Mesendoderm (in vitro differentiated cells): Measurements from ENCODE around the gene ASNSD1.

Experiments used
- DNase-seq: peaks from one replicate; pipeline ENCODE4 v3.0.0; 2013
- H2AK5ac ChIP-seq: 2 replicates; pipeline ENCODE4 v1.6.1; 2013; ENCODE audit warnings: low read length, inconsistent platforms
- H2BK120ac ChIP-seq: 2 replicates; pipeline ENCODE4 v1.6.1; 2013; ENCODE audit warnings: low read depth, mild to moderate bottlenecking, low read length, moderate library complexity, mixed read lengths
- H2BK15ac ChIP-seq: replicated peaks from 2 replicates; pipeline ENCODE4 v1.6.1; 2013; ENCODE audit warnings: low read depth, mild to moderate bottlenecking, moderate library complexity
- H2BK5ac ChIP-seq: 2 replicates; pipeline ENCODE4 v1.6.1; 2013; ENCODE audit warnings: low read length, inconsistent platforms
- H3K18ac ChIP-seq: 2 replicates; pipeline ENCODE4 v1.6.1; 2013; ENCODE audit warnings: mild to moderate bottlenecking, low read length, mixed read lengths
- H3K23ac ChIP-seq: one replicate; pipeline ENCODE4 v1.6.1; 2013; ENCODE audit warnings: low read length
- H3K27ac ChIP-seq: 2 replicates; pipeline ENCODE4 v1.5.1; 2013; ENCODE audit warnings: low read depth, mild to moderate bottlenecking, inconsistent platforms, low read length, moderate library complexity
- H3K27me3 ChIP-seq: 2 replicates; pipeline ENCODE4 v1.6.1; 2013; ENCODE audit warnings: low read length, control low read depth, mild to moderate bottlenecking, inconsistent platforms; ENCODE audit not compliant: insufficient read depth, poor library complexity
- H3K36me3 ChIP-seq: 2 replicates; pipeline ENCODE4 v1.6.1; 2013; ENCODE audit warnings: low read length, inconsistent platforms; ENCODE audit not compliant: control insufficient read depth, insufficient read depth
- H3K4ac ChIP-seq: one replicate; pipeline ENCODE4 v1.6.1; 2013; ENCODE audit warnings: low read depth, mild to moderate bottlenecking, low read length, moderate library complexity
- H3K4me1 ChIP-seq: 2 replicates; pipeline ENCODE4 v1.6.1; 2013; ENCODE audit warnings: low read depth, low read length, inconsistent platforms; ENCODE audit not compliant: control insufficient read depth
- H3K4me2 ChIP-seq: 2 replicates; pipeline ENCODE4 v1.6.1; 2013; ENCODE audit warnings: low read length
- H3K4me3 ChIP-seq: 2 replicates; pipeline ENCODE4 v1.5.1; 2013; ENCODE audit warnings: mild to moderate bottlenecking, low read length
- H3K56ac ChIP-seq: one replicate; pipeline ENCODE4 v1.6.1; 2013; ENCODE audit warnings: low read length
- H3K79me1 ChIP-seq: 2 replicates; pipeline ENCODE4 v1.6.1; 2013; ENCODE audit warnings: low read length, inconsistent platforms
- H3K79me2 ChIP-seq: 2 replicates; pipeline ENCODE4 v1.6.1; 2013; ENCODE audit warnings: mild to moderate bottlenecking, low read length; ENCODE audit not compliant: control insufficient read depth, insufficient read depth
- H3K9ac ChIP-seq: 2 replicates; pipeline ENCODE4 v1.6.1; 2013; ENCODE audit warnings: low read length, inconsistent platforms
- H4K5ac ChIP-seq: one replicate; pipeline ENCODE4 v1.6.1; 2013; ENCODE audit warnings: low read length
- H4K8ac ChIP-seq: one replicate; pipeline ENCODE4 v1.6.1; 2013; ENCODE audit warnings: low read depth, mild to moderate bottlenecking, control low read depth, low read length, moderate library complexity
- WGBS: extraction: QIAGEN DNeasy Blood & Tissue Kit; methylation state at CpG from one replicate; pipeline ENCODE4 v1.1.7; 2013; ENCODE audit warnings: low lambda C conversion rate, missing lambda C conversion rate; ENCODE audit not compliant: insufficient coverage; ENCODE audit errors: extremely low coverage; 5-methylcytosine and 5-hydroxymethylcytosine counted together

ASNSD1 gene

DNA sequence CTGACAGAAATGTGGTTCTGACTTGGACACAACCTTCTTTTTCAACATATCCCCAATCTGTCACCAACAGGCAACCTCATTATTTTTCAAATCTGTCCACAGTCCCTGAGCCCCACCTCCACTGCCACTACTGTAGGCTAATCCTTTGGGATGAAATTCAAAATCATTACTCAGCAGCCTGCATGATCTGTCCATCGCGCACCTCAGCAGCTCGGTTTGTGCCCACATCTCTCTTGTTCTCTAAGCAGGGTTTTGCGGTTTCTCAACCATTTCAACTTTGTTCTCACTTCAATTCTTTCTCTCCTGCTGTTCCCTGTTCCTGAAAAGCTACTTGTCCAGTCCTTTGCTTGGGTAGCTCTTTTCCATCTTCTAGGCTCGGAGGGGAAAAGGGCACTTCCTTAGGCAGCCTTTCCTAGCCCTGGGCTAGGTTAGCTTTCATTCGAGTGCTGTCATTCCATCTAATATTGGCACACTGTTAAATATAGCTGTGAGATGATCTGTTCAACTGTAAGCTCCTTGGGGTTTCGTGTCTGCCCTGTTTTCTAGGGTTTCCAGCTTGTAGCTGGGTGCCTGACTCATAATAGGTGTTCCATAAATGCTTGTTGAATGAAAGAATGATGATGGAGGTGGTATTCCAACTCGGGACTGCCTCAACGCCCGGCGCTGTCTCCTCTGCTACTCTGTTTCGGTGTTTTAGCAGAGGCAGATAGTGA is 12.6 kb downstream of the ASNSD1 start:
- Histone ChIP-seq H3K79me1 (no peaks in the 10 kb centered on the region), H3K4me2 (peak overlapping the region; percentile 53), H2BK120ac (no peak overlapping the region), H3K36me3 (no peaks in the 10 kb centered on the region), H2BK5ac (no peak overlapping the region), H3K4me3 (no peak overlapping the region), H3K27ac (no peak overlapping the region), H3K56ac (peak overlapping the region; percentile 40), H3K27me3 (no peaks in the 10 kb centered on the region), H3K4me1 (no peaks in the 10 kb centered on the region), H2BK15ac (no peak overlapping the region), H3K79me2 (no peaks in the 10 kb centered on the region), H2AK5ac (no peak overlapping the region), H3K4ac (no peak overlapping the region), H3K18ac (no peak overlapping the region), H4K5ac (no peak overlapping the region), H3K9ac (peak overlapping the region; percentile 51), H4K8ac (no peak overlapping the region), H3K23ac (no peak overlapping the region)
- no CpG with 5 or more reads among the region's 12 CpGs for WGBS
- peak; percentile 10 for DNase-seq

DNA sequence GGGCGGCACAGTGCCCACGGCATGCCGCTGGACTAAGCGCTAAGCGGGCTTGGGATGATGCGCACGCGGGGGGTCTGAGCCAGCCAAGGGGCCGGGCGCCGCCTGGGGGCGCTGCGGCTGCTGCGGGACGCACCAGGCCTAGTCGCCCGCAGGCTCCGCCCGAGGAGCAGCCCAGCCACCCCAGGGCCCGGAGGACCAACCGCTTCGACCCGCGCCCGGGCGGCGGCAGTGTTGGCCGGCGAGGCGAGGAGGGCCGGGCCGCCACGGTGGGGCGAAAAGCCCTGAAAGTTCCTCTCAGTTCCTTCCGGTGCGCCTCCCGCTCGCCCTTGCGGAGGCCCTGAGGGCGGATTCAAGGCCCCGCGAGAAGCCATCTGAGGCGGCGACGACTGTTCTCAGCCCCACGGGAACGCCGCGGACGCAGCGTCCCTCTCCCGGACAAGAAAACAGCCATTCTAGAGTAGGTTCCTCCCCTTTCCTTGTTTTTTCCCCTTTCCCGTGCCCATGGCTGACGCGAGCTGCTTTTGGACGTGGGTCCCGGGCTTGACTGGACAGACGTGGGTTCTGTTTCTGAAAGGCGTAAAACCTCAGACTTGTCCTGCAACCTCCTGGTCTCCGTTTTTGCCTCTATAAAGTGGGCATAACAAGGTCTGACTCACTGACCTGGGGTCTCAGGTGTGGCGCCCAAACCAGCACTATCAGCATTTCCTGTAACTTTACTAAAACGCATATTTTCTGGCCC is 13.3 kb downstream of the ASNSD1 start, which contains the start of gene ANKAR:
TSS of gene ANKAR (plus strand) at position 297 of the 739 bp plus-strand sequence. CDS start 1,821 bp downstream, outside the sequence.
- H3K9ac ChIP-seq: peak within 1 kb of the TSS; percentile 92
- H3K23ac ChIP-seq: no peak within 1 kb of the TSS
- DNase-seq: peak; percentile 94
- no peak within 1 kb of the TSS for H2BK15ac ChIP-seq
- no peaks in the 10 kb centered on the region for H3K79me2 ChIP-seq
- H2BK5ac ChIP-seq: peak within 1 kb of the TSS; percentile 47
- H3K27ac ChIP-seq: peak within 1 kb of the TSS; percentile 62
- no peaks in the 10 kb centered on the region for H3K4me1 ChIP-seq
- no peak within 1 kb of the TSS for H4K5ac ChIP-seq
- H3K79me1 ChIP-seq: no peaks in the 10 kb centered on the region
- H2AK5ac ChIP-seq: no peak within 1 kb of the TSS
- WGBS: no CpG with 5 or more reads among the region's 62 CpGs
- no peak within 1 kb of the TSS for H2BK120ac ChIP-seq
- H3K36me3 ChIP-seq: no peaks in the 10 kb centered on the region
- H3K27me3 ChIP-seq: no peaks in the 10 kb centered on the region
- no peak within 1 kb of the TSS for H4K8ac ChIP-seq
- peak within 1 kb of the TSS; percentile 43 for H3K4ac ChIP-seq
- H3K18ac ChIP-seq: peak within 1 kb of the TSS; percentile 68
- peak within 1 kb of the TSS; percentile 96 for H3K56ac ChIP-seq
- H3K4me2 ChIP-seq: peak within 1 kb of the TSS; percentile 91
- H3K4me3 ChIP-seq: peak within 1 kb of the TSS; percentile 59

DNA sequence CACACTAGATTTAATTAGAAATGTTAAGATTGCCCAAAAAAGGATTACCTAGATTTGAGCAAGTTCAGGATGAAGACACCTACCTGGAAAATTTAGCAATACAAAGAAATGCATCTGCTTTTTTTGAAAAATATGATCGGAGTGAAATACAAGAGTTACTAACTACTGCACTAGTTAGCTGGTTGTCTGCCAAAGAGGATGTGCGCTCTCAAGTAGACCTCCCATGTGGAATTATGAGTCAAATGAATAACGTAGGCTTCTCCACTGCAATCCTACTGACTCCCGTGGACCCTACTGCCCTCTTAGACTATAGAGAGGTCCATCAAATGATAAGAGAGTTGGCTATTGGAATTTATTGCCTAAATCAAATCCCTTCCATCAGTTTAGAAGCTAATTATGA is 15.2 kb downstream of the ASNSD1 start:
- Histone ChIP-seq H4K8ac (no peak overlapping the region), H4K5ac (no peak overlapping the region), H3K79me2 (no peaks in the 10 kb centered on the region), H3K18ac (no peak overlapping the region), H3K9ac (no peak overlapping the region), H2BK120ac (no peak overlapping the region), H3K27me3 (no peaks in the 10 kb centered on the region), H3K23ac (no peak overlapping the region), H3K79me1 (no peaks in the 10 kb centered on the region), H2BK5ac (no peak overlapping the region), H2BK15ac (no peak overlapping the region), H3K27ac (no peak overlapping the region), H3K4me1 (no peaks in the 10 kb centered on the region), H3K36me3 (no peaks in the 10 kb centered on the region), H2AK5ac (no peak overlapping the region), H3K4me3 (no peak overlapping the region), H3K4me2 (no peak overlapping the region), H3K56ac (no peak overlapping the region), H3K4ac (no peak overlapping the region)
- no peak for DNase-seq
- no CpG with 5 or more reads among the region's 4 CpGs for WGBS

DNA sequence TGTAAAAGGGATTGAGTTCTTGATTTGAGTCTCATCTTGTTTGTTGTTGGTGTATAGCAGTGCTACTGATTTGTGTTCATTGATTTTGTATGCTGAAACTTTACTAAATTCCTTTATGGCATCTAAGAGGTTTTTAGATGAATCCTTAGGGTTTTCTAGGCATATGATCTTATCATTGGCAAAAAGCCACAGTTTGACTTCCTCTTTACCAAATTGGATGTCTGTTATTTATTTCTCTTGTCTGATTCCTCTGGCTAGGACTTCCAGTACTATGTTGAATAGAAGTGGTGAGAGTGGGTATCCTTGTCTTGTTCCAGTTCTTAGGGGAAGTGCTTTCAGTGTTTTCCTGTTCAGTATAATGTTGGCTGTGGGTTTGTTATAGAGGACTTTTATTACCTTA is 18.0 kb downstream of the ASNSD1 start:
- no peaks in the 10 kb centered on the region for H3K79me2 ChIP-seq
- no peak overlapping the region for H3K18ac ChIP-seq
- no peak overlapping the region for H4K5ac ChIP-seq
- H3K9ac ChIP-seq: no peak overlapping the region
- H4K8ac ChIP-seq: no peak overlapping the region
- H3K56ac ChIP-seq: no peak overlapping the region
- no peaks in the 10 kb centered on the region for H3K27me3 ChIP-seq
- no peak overlapping the region for H2BK15ac ChIP-seq
- H3K79me1 ChIP-seq: no peaks in the 10 kb centered on the region
- H3K27ac ChIP-seq: no peak overlapping the region
- H3K4me1 ChIP-seq: no peaks in the 10 kb centered on the region
- no peak overlapping the region for H3K23ac ChIP-seq
- H3K36me3 ChIP-seq: no peaks in the 10 kb centered on the region
- H3K4me3 ChIP-seq: no peak overlapping the region
- DNase-seq: no peak
- H2AK5ac ChIP-seq: no peak overlapping the region
- H3K4ac ChIP-seq: no peak overlapping the region
- no peak overlapping the region for H2BK5ac ChIP-seq
- no peak overlapping the region for H2BK120ac ChIP-seq
- no peak overlapping the region for H3K4me2 ChIP-seq

DNA sequence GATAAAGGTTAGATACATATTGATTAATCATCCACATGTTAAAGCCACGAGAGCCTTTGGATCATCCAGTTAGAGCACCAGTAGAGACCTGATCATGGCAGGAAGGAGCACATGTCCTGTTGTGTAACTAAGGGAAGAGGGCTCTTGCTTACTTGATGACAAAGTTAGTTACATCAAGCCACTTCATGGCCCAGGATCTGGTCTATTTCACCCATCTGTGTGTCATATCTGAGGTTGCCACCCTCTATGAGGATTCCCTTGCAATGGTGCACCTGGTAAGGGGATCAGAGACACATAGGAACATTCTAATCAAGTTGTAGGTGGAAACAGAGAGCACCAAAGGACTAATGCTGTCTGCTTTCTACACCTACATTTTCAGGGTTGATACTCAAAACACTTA is 19.9 kb downstream of the ASNSD1 start:
- no peak overlapping the region for H4K5ac ChIP-seq
- no peak overlapping the region for H4K8ac ChIP-seq
- H3K56ac ChIP-seq: no peak overlapping the region
- no peaks in the 10 kb centered on the region for H3K27me3 ChIP-seq
- H3K36me3 ChIP-seq: no peaks in the 10 kb centered on the region
- H2BK5ac ChIP-seq: no peak overlapping the region
- H3K4me1 ChIP-seq: no peaks in the 10 kb centered on the region
- H3K4ac ChIP-seq: no peak overlapping the region
- no peak overlapping the region for H3K27ac ChIP-seq
- DNase-seq: no peak
- no CpG with 5 or more reads among the region's 1 CpG for WGBS
- H3K18ac ChIP-seq: no peak overlapping the region
- H2BK15ac ChIP-seq: no peak overlapping the region
- no peak overlapping the region for H3K4me3 ChIP-seq
- no peak overlapping the region for H3K23ac ChIP-seq
- no peaks in the 10 kb centered on the region for H3K79me2 ChIP-seq
- H2AK5ac ChIP-seq: no peak overlapping the region
- H3K79me1 ChIP-seq: no peaks in the 10 kb centered on the region
- no peak overlapping the region for H3K9ac ChIP-seq
- H3K4me2 ChIP-seq: no peak overlapping the region
- H2BK120ac ChIP-seq: no peak overlapping the region
